Nephron (organoid): Measurements from ENCODE around the gene PALMD.

Experiments
- H3K27ac Mint-ChIP-seq, 3 experiments: 2 replicates each; pipeline ENCODE4 v1.8.0; 2020; ENCODE audit warnings: mixed read lengths in 3 of 3, mild to moderate bottlenecking in 2 of 3, moderate library complexity in 1 of 3
- H3K27me3 Mint-ChIP-seq: 2 replicates; pipeline ENCODE4 v1.8.0; 2021; ENCODE audit warnings: low read depth, mild to moderate bottlenecking, moderate library complexity, mixed read lengths
- H3K36me3 Mint-ChIP-seq: 2 replicates; pipeline ENCODE4 v1.8.0; 2020; ENCODE audit warnings: low read depth, mixed read lengths
- H3K4me1 Mint-ChIP-seq: 2 replicates; pipeline ENCODE4 v1.8.0; 2020; ENCODE audit warnings: mixed read lengths
- H3K4me3 Mint-ChIP-seq, 3 experiments: 2 replicates each; pipeline ENCODE4 v1.8.0; 2020; ENCODE audit warnings: mild to moderate bottlenecking in 3 of 3, mixed read lengths in 3 of 3, moderate library complexity in 2 of 3
- H3K9me3 Mint-ChIP-seq: 2 replicates; pipeline ENCODE4 v1.8.0; 2020; ENCODE audit warnings: mixed read lengths
- TF ChIP-seq, protein P1 (sequence below), 3 experiments: fragments of 200-600 bp; sonication (generic); IDR thresholded peaks; one replicate each; pipeline ENCODE4 v1.5.0; 2021; ENCODE audit warnings: antibody characterized with exemption in 3 of 3; ENCODE audit not compliant: unreplicated experiment in 3 of 3

Gene PALMD

DNA sequence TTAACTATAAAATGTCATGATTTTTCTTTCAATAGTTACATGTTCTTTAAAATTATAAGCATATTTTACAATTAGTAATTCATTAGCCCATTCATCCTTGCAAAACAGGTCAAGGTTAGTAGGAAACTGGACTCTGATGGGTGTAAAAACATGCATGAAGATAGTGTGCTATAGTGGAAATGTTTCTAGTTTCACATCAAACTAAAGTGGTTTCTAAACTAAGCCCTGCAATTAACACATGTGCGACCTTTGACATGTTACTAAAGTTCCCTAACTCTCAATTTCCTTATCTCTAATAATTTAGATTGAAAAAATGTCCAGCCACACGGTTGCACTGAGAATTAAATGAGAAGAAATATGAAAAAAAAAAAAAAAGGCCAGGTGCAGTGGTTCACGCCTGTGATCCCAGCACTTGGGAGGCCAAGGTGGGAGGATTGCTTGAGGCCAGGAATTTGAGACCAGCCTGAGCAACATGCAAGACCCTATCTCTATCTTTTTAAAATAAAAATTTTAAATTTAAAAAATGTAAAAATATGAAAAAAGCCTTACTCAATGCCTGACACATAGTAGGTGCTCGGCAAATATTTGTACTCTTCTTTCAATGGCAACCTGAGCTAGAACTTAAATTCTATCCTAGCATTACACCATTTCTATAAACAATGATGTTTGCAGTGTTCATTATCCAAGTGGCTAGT, 44.1 kb upstream of the PALMD start:
- peaks cover 4% of the 10 kb centered on the region for H3K4me1 Mint-ChIP-seq
- peaks cover 1% of the 10 kb centered on the region for H3K27me3 Mint-ChIP-seq
- no peaks in the 10 kb centered on the region for H3K36me3 Mint-ChIP-seq
- no peak overlapping the region for H3K27ac Mint-ChIP-seq
- peaks cover 4% of the 10 kb centered on the region for H3K9me3 Mint-ChIP-seq
- TF ChIP-seq, protein P1, sequence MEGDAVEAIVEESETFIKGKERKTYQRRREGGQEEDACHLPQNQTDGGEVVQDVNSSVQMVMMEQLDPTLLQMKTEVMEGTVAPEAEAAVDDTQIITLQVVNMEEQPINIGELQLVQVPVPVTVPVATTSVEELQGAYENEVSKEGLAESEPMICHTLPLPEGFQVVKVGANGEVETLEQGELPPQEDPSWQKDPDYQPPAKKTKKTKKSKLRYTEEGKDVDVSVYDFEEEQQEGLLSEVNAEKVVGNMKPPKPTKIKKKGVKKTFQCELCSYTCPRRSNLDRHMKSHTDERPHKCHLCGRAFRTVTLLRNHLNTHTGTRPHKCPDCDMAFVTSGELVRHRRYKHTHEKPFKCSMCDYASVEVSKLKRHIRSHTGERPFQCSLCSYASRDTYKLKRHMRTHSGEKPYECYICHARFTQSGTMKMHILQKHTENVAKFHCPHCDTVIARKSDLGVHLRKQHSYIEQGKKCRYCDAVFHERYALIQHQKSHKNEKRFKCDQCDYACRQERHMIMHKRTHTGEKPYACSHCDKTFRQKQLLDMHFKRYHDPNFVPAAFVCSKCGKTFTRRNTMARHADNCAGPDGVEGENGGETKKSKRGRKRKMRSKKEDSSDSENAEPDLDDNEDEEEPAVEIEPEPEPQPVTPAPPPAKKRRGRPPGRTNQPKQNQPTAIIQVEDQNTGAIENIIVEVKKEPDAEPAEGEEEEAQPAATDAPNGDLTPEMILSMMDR (IDR thresholded peaks at IDR 0.05; ENCODE audit: unreplicated experiment in 3 of 3): no peak
- H3K4me3 Mint-ChIP-seq: no peak overlapping the region

DNA sequence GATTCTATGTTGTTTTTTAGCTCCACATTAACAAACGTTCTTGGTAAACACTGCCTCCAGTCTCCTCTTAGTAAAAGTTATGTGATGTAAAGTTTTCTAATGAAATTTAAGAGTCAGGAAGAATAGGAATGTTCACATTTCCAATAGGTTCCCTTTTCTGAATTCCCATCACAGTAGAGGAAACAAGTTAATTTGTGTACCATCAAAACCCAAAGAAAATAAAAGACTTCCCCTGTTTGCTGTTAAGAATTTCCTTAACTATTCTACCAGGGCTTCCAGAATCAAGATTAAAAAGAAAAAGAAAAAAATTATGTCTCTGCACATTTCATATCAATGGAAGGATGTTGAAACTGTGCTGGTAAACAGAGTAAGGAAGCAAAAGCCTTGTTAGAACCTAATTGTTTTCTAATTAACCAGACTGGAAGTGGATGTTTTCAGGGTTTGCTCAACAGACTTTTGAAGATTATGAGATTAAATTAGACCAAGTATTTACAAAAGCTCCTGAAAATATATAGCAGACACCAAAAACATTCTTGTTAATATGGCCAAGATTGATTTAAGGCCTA, 43.4 kb upstream of the PALMD start:
- TF ChIP-seq, protein P1 (IDR thresholded peaks at IDR 0.05; ENCODE audit: unreplicated experiment in 3 of 3): no peak
- H3K36me3 Mint-ChIP-seq: no peaks in the 10 kb centered on the region
- H3K9me3 Mint-ChIP-seq: peaks cover 3% of the 10 kb centered on the region
- H3K27ac Mint-ChIP-seq: no peak overlapping the region
- H3K4me3 Mint-ChIP-seq: no peak overlapping the region
- H3K4me1 Mint-ChIP-seq: peaks cover 4% of the 10 kb centered on the region
- no peaks in the 10 kb centered on the region for H3K27me3 Mint-ChIP-seq

DNA sequence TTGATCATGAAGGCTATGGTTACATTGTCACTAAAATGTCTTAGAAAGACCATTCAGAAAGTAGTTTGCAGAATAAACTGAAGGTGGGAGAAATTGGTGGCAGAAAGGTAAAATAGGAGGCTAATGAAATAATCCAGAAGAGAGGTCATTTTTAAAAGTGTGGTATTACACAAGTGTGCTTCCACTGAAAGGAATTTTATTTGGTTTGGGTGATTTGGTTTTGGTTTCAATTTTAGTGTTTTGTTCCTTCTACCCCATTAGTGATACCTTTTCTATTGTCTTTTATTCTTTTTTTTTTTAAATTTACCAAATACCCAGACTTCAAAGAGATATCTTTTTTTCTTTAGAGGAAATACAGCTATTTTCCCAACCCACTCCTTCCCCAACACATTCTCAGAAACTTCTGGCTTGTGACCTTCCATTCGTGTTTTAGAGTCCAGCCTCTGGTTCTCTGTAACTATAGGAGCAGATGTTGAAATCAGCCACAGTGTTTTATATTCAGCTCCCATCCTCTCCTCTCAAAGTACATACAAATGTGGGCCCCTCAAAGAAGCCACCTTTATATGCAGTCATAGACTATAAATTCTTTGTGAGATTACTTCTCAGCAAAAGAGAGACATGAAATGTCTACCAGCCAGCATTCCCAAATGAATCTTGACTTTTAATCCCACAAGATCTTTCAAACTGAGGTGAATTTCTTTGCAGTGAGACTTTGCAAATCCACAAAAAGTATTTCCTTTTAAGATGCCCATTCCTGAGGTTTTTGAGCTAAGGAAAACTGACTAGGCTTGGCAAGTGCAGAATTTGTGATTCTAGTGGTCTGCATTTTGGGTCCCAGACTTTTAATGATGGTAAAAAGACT, 42.0 kb upstream of the PALMD start:
- Mint-ChIP-seq H3K9me3 (peaks cover 11% of the 10 kb centered on the region), H3K27ac (no peak overlapping the region), H3K36me3 (no peaks in the 10 kb centered on the region), H3K4me3 (no peak overlapping the region), H3K4me1 (peaks cover 4% of the 10 kb centered on the region), H3K27me3 (no peaks in the 10 kb centered on the region)
- TF ChIP-seq, protein P1 (IDR thresholded peaks at IDR 0.05; ENCODE audit: unreplicated experiment in 3 of 3): no peak

DNA sequence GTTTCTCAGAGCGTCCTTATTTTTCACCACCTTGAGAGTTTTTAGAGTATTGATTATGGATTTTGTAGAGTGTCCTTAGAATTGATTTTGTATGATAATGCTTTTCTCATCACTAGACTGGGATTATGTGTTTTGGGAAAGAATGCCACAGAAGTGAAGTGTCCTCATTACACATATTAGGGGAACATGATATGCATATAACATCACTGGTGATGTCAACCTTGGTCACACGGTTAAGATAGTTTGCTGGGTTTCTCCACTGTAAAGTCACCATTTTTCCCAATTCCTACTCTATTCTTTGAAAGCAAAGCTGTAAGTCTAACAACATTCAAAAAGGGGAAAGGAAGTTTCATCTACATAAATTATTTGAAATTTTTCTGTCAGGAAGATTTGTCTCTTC, 39.6 kb upstream of the PALMD start:
- peaks cover 17% of the 10 kb centered on the region for H3K9me3 Mint-ChIP-seq

DNA sequence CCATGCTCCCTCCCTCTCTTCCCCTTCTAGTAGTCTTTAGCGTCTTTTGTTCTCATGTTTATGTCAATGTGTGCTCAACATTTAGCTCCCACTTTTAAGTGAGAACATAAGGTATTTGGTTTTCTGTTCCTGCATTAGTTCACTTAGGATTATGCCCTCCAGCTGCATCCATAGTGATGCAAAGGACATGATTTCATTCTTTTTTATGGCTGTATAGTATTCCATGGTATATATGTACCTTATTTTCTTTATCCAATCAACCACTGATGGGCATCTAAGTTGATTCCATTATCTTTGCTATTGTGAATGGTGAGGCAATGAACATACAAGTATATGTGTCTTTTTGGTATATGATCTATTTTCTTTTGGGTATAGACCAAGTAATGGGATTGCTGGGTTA, 38.3 kb upstream of the PALMD start:
- H3K9me3 Mint-ChIP-seq: peaks cover 17% of the 10 kb centered on the region
- H3K4me3 Mint-ChIP-seq: no peak overlapping the region
- no peaks in the 10 kb centered on the region for H3K4me1 Mint-ChIP-seq
- TF ChIP-seq, protein P1 (IDR thresholded peaks at IDR 0.05; ENCODE audit: unreplicated experiment in 3 of 3): no peak
- H3K27ac Mint-ChIP-seq: no peak overlapping the region
- no peaks in the 10 kb centered on the region for H3K36me3 Mint-ChIP-seq
- H3K27me3 Mint-ChIP-seq: no peaks in the 10 kb centered on the region

More for the DNA sequence above, 39.6 kb upstream of the PALMD start:
- no peaks in the 10 kb centered on the region for H3K36me3 Mint-ChIP-seq
- H3K4me1 Mint-ChIP-seq: no peaks in the 10 kb centered on the region
- H3K27ac Mint-ChIP-seq: no peak overlapping the region
- TF ChIP-seq, protein P1 (IDR thresholded peaks at IDR 0.05; ENCODE audit: unreplicated experiment in 3 of 3): no peak
- no peak overlapping the region for H3K4me3 Mint-ChIP-seq
- H3K27me3 Mint-ChIP-seq: no peaks in the 10 kb centered on the region
